HG03521 (cell line): ENCODE results near the gene KRTAP5-8.
"Not testable (repeated sequence)": the region's sequence is repeated elsewhere in the genome, so short reads cannot be mapped to it uniquely, and the experiment has no call there.

Experiments
- ATAC-seq: cut with Tn5 transposase; IDR thresholded peaks from one replicate; pipeline ENCODE4 v1.9.1; 2021; ENCODE audit warnings: mild to moderate bottlenecking, moderate library complexity; ENCODE audit not compliant: unreplicated experiment

Gene KRTAP5-8

GRCh38 chr11:71568704-71569349 lies 31.0 kb downstream of the KRTAP5-8 start:
- ATAC-seq, result no peak

DNA sequence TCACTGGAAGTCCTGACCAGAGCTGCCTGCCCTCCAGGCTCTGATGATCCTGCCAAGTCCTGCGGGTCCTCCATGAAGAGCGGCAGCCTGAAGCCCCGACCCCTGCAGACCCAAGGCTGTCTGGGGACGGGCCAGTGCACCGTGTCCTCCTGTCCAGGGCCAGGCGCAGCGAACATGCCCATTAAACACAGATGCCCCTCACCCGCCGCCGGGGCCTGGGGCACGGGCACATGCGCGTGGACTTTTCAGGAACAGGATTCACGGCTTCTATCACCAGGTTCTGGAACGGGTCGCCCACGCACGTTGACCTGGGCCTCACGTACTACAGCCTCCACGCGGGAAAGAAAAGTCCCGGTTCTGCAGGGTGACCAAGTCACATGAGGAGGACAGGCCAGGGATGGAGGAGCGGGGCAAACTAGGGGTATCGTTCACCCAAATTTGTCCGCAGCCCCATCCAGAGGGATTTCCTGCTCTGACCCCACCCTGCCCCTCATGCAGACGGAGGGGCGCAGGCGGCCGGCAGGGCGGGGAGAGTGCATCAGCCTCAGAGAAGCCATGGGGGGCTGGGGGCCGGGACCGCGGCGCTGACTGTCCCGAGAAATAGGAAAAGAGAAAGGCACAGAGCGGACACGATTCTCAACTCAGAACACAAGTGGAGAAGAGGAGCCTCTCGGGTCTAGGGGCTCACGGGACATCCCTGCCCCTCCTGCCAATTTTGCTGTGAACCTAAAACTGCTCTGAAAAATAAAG lies 33.5 kb downstream of the KRTAP5-8 start:
- ATAC-seq, result not testable (repeated sequence)

GRCh38 chr11:71572811-71573210 lies 35.0 kb downstream of the KRTAP5-8 start:
- no peak for ATAC-seq

DNA sequence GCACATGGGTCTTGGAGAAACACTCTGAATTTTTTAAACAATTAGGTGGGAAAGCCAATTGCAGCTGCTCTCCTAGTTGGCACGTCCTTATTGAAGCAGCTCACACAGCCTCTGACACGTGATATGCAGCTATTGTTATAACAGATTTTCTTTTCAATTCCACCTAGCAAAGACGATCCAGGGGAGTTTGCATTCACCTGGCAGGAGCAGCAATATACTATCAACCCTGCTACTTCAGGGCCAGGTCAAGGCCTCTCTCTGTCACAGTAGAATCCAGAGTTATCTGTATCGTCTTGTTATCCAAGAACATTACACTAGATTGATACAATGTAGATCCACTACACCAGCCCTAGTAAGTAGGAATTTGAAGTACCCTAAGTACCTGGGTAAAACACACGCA lies 36.6 kb downstream of the KRTAP5-8 start:
- ATAC-seq, result no peak

GRCh38 chr11:71575723-71576424 lies 38.0 kb downstream of the KRTAP5-8 start:
- no peak for ATAC-seq

- not testable (repeated sequence) for ATAC-seq
These were observed 39.1 kb downstream of the KRTAP5-8 start for GRCh38 chr11:71576688-71577465.

- ATAC-seq, result no peak
These were observed 39.7 kb downstream of the KRTAP5-8 start for GRCh38 chr11:71577469-71578004.

DNA sequence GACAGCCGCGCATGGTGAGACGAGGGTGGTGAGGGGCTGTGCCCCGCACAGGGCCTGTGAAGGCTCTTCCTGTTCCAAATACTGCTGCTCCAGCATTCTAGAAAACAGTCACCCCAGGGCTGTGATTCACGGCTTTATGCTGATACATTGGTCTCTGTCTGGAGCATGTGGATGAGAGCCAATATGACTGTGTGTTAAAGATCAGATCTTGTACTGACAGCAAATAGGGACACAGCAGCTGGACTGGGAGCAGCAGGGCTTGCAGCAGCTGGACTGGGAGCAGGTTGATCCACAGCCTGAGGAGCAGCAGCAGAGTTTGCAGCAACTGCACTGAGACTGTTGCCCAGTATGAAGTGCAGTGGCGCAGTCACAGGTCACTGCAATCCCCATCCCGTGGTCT lies 41.7 kb downstream of the KRTAP5-8 start:
- not testable (repeated sequence) for ATAC-seq

GRCh38 chr11:71580057-71581003 lies 42.5 kb downstream of the KRTAP5-8 start:
- ATAC-seq, result no peak

- ATAC-seq, result no peak
These were observed 44.0 kb downstream of the KRTAP5-8 start for GRCh38 chr11:71581826-71582225.

DNA sequence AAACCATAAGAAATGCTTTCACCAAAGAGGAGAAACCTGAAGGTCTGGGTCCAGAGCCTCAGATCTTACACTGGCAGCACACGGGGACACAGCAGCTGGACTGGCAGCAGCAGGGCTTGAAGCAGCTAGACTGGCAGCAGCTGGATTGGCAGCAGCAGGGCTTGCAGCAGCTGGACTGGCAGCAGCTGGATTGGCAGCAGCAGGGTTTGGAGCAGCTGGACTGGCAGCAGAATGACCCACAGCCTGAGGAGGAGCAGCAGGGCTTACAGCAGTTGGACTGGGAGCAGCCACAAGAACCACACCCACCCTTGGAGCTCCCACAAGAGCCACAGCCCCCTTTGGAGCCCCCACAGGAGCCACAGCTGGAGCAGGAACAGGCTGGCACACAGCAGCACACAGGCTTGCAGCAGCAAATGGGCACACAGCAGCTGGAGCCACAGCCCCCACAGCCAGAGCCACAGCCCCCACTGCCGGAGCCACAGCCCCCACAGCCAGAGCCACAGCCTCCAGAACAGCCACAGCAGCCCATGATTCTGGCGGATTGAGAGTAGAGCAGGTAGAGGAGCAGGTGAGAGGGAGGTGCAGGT lies 44.6 kb downstream of the KRTAP5-8 start, which contains the start of gene KRTAP5-11:
Gene KRTAP5-11, minus strand, starts transcription at position 567 of the 587 bp plus-strand sequence. Its CDS starts 38 bp downstream, at position 529.
- no peak for ATAC-seq

DNA sequence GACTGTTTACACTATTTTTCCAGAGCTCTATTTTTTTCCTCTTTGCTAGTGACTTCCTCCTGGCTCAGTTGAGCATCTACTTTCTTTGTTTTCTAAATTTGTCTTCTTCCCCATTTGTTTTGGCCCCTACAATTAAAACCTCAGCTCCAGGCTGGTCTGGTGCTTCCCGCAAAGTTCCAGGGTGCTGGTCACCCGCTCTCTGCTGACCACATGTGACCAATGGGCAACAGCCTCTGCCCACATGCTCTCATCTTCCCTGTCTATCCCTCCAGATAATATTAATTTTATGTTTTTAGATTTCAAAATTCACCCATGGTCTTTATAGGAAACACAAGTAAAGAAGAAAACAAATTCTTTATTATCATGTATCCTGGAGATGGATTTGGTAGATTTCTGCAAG lies 45.1 kb downstream of the KRTAP5-8 start:
- ATAC-seq, result not testable (repeated sequence)

DNA sequence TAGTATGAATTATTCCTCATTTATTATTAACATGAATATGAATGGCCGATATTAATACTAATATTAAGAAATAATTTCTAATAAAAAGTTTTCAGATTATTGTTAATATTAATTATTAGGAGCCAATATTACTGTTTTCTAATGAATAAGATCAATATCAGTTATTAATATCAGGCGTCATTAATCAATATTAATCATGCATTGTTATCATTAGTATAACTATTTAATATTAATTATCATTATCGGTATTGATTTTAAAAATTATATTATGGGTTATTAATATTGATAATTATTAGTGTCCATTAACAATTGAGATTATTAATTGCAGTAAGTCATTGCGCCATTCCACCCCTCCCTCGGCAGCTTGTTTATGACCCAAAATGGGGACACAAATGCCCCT lies 47.8 kb downstream of the KRTAP5-8 start:
- not testable (repeated sequence) for ATAC-seq

GRCh38 chr11:71588314-71588713 lies 50.5 kb downstream of the KRTAP5-8 start:
- ATAC-seq, result not testable (repeated sequence)
